Dermis blood vessel endothelial cell (primary cell): Measurements from ENCODE around the gene KRTAP10-4. TPM values are rescaled to one million over a fixed set of nuclear protein-coding genes. Genes with fewer than 3 reads are reported as not detected.
"Not testable (repeated sequence)": the region's sequence is repeated elsewhere in the genome, so short reads cannot be mapped to it uniquely, and the experiment has no call there.

Source experiments
- DNase-seq: peaks from one replicate; pipeline ENCODE4 v3.0.0; 2010
- total RNA-seq: library from RNA; depleted of rRNA; stranded (reverse); fragments of >200 nt; gene quantifications from 2 replicates; pipeline ENCODE4 v1.2.3, GENCODE V29; 2014

KRTAP10-4 gene
- total RNA-seq, 1 donor from 2014 or later, result not detected

DNA sequence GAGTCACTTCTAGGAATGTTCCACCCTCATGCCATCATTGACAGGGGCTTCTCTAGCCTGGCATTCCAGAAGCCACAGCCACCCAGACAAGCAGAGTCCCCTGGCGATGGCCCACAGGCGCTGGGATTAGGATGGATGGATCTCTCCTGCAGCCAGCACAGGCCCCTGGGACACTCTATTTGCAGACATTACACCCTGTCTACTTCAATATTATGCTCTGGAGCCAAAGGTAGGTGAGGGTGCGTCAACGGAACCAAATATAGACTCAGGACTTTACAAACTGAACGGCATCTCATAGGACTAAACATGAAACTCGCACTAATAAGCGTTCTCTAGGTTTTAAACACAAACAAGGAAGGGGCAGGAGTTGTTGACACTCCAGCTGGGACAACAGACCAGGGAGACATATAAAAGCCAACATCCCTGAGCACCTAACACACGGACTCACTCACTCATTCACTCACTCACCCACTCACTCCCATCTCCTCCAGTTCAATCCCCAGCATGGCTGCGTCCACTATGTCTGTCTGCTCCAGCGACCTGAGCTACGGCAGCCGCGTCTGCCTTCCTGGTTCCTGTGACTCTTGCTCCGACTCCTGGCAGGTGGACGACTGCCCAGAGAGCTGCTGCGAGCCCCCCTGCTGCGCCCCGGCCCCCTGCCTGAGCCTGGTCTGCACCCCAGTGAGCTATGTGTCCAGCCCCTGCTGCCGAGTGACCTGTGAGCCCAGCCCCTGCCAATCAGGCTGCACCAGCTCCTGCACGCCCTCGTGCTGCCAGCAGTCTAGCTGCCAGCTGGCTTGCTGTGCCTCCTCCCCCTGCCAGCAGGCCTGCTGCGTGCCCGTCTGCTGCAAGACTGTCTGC is 26.8 kb downstream of the KRTAP10-4 start, which contains the start of gene KRTAP10-7:
KRTAP10-7 (plus strand) TSS at position 480 of the 861 bp plus-strand sequence; CDS start at position 505, 25 bp downstream.
- not testable (repeated sequence) for DNase-seq

DNA sequence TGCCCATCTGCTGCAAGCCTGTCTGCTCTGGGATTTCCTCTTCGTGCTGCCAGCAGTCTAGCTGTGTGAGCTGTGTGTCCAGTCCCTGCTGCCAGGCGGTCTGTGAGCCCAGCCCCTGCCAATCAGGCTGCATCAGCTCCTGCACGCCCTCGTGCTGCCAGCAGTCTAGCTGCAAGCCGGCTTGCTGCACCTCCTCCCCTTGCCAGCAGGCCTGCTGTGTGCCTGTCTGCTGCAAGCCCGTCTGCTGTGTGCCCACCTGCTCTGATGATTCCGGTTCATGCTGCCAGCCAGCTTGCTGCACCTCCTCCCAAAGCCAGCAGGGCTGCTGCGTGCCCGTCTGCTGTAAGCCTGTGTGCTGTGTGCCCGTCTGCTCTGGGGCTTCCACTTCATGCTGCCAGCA is 27.6 kb downstream of the KRTAP10-4 start:
- not testable (repeated sequence) for DNase-seq

DNA sequence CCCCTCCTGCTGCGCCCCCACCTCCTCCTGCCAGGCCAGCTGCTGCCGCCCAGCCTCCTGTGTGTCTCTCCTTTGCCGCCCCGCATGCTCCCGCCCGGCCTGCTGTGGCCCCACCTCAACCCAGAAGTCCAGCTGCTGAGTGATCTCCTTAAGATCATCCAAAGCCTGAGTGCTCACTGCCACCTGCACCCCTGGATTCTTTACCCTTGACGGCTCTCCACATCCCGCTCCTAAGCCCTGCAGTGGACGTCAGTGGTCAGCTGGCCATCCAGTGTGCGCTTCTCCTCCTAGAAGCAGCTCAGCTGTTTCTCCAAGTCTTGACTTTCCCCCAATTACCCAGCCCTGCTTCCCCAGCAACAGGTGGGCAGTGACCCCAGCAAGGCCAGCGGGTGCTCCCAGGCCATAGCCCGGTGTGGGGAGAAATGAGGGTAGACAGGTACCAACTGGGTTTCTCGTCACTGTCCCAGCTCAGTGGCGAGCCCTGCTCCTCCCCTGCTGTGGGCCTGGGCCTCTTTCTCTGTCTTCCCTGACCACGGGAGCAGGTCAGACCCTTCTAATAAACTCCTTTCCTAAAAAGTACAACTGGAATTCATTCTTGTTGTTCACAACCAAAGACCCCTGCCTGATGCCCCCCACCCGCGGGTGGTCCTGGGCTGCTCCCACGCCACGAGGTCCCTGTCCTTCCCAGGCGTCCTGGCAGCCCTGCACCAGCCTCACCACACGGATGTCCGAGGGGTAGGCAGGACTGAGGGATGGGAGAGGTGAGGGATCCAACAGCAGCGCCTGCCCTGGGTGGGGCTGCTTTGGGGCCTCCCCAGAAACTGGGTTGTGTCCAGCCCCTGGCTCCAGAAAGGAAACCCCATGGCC is 28.3 kb downstream of the KRTAP10-4 start:
- no peak for DNase-seq

DNA sequence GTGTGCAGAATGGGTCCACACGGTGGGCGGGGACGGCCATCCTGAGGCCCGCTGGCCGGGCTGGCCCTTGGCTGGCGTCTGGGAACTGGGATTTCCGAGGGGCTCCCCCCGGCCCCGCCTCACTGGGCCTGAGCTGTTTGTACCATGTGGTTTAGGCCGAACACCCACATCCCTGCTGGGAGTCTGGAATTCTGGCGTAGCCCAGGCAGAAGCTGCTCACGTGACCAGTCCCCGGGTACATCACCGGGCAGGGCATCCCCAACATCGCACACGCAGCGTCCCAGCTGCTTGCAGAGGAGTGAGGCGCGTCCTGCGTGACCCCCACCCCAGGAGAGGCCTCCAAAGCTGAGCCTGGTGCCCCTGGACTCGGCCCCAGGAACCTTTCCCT is 28.9 kb downstream of the KRTAP10-4 start:
- no peak for DNase-seq

DNA sequence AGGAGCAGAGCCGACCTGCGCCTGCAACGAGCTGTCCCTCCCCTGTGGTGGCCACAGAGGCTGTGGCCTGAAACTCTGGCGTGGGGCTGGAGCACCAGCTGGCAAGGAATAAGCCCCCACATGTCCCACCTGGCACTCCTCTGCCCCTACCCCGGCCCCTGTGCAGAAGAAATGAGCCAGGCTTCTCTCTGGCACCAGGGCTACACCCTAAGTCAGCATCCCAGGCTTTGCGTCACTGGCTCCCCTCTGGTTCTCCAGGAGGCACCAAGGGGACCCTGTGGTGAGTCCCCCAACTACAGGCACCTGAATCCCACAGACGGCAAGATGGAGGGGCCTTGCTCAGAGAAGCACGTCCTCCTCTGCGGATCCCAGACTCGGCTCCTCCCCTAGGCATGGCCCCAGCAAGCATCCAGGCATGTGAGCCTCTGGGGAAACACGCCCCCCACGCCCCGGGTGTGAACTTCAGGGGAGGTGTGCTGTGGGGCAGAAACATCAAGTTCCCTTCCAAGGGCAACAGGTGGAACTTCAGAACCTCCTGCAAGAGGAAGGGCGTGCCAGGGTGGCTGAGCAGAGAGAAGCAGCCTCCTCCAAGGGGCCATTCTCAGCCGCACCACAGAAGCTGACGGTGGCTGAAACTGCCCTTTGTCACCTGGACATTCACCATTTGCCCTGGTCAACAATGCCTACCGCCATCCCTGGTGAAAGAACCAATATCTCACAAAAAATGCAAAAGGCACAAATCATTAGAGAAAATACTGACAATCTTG is 29.8 kb downstream of the KRTAP10-4 start:
- DNase-seq, result no peak

DNA sequence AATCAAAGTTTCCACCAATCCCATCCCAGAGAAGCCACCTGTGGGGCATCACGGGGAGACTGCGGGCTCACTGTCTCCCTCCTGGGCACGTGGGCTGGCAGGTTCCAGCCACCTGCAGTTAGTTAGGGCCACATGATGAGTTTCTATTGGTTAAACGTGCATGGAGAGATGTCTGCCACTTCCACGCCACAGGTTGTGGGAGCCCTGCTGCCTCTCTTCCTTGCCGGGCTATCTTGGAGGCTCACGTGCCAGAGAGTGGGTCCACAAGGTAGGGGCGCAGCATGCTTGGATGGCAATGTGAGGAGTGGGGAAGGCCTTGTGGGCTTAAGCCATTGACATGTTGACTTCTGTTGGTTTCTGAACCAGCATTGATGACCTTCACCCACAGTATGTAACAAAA is 30.4 kb downstream of the KRTAP10-4 start:
- no peak for DNase-seq

DNA sequence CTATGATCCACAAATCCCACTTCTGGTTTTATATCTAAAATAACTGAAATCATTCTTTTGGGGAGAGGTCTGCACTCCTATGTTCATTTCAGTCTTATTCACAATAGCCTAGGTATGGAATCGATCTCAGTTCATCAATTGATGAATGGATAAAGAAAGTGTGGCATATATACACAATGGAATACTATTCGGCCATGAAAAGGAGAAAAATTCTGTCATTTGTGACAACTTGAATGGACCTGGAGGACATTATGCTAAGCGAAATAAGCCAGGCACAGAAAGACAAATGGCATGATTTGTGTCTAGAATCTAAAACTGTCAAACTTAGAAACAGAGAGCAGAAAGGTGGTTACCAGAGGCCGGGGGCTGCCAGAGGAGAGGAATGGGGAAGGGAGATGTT is 33.0 kb downstream of the KRTAP10-4 start:
- DNase-seq, result no peak

DNA sequence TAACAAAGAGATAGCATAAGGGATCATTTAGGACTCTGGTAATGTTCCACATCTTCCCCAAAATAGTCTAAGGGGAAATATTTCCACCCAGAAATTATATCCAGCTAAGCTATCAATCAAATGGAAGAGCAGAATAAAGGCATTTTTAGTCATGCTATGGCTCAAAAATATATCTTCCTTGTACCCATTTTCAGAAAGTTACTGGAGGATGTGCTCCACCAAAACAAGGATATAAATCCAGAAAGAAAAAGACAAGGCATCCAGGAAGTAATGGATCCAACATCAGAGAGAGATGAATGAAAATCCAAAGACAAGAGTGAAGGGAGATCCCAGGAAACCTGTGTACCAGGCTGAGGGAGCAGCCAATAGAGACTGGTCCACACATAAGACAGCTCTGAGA is 35.7 kb downstream of the KRTAP10-4 start:
- DNase-seq, result no peak

DNA sequence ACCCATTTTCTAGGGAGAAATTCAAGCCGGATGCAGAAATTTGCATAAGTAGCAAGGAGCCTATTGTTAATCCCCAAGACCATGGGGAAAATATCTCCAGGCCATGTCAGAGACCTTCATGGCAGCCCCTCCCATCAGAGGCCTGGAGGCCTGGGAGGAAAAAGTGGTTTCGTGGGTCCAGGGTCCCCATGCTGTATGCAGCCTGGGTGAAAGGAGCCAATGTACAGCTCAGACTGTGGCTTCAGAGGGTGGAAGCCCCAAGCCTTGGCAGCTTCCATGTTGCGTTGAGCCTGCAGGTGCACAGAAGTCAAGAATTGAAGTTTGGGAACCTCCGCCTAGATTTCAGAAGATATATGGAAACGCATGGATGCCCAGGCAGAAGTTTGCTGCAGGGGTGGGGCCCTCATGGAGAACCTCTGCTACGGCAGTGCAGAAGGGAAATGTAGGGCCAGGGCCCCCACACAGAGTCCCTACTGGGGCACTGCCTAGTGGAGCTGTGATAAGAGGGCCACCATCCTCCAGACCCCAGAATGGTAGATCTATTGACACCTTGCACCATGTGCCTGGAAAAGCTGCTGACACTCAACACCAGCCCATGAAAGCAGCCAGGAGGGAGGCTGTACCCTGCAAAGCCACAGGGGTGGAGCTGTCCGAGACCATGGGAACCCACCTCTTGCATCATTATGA is 36.8 kb downstream of the KRTAP10-4 start:
- not testable (repeated sequence) for DNase-seq

DNA sequence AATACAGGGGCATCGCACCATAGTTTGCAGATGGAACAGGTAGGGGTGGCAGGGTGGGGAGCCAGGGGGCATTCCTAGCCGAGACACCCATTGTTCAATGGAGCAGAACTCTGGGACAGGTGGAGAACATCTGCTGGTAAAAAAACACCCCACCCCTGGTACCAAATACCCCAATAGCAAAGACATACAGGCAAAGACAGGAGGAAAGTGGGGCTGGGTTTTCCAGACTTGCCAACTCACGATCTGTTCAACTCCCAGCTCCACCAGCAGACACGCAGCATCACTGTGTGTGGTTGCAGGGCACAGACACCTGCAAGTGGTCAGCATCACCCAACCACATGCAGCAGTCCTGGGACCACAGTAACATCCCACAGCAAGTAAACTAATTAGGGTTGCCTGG is 38.0 kb downstream of the KRTAP10-4 start:
- no peak for DNase-seq

DNA sequence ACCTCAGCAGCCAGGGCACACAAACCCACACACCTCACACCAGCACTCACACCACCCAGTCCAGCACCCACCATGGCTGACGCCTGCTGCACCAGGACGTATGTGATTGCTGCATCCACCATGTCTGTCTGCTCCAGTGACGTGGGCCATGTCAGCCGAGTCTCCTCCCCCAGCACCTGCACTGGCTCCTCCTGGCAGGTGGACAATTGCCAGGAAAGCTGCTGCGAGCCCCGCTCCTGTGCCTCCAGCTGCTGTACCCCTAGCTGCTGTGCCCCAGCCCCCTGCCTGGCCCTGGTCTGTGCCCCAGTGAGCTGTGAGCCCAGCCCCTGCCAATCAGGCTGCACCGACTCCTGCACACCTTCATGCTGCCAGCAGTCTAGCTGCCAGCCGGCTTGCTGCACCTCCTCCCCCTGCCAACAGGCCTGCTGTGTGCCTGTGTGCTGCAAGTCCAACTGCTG is 38.5 kb downstream of the KRTAP10-4 start, which contains the start of gene KRTAP10-8:
KRTAP10-8 (plus strand) TSS at position 51 of the 458 bp plus-strand sequence; CDS start at position 73, 22 bp downstream.
- no peak for DNase-seq

DNA sequence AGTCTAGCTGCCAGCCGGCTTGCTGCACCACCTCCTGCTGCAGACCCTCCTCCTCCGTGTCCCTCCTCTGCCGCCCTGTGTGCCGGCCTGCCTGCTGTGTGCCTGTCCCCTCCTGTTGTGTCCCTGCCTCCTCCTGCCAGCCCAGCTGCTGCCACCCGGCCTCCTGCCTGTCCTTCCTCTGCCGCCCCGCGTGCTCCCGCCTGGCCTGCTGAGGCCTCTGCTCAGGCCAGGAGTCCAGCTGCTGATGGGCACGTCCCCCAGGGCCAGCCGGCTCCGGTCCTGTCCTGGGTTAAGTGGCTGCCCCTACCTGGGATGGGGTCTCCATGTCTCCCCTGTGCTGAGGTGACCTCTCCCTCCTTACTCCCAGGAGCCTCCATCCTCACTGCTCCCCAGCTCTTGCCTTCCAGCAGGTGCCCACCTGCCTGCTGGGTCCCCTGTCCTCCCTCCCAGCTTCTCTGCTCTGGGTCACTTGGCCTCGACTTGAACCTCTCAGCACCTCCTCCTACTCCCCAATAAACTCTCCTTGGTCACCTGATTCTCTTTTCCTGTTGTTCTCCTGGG is 39.2 kb downstream of the KRTAP10-4 start:
- no peak for DNase-seq

DNA sequence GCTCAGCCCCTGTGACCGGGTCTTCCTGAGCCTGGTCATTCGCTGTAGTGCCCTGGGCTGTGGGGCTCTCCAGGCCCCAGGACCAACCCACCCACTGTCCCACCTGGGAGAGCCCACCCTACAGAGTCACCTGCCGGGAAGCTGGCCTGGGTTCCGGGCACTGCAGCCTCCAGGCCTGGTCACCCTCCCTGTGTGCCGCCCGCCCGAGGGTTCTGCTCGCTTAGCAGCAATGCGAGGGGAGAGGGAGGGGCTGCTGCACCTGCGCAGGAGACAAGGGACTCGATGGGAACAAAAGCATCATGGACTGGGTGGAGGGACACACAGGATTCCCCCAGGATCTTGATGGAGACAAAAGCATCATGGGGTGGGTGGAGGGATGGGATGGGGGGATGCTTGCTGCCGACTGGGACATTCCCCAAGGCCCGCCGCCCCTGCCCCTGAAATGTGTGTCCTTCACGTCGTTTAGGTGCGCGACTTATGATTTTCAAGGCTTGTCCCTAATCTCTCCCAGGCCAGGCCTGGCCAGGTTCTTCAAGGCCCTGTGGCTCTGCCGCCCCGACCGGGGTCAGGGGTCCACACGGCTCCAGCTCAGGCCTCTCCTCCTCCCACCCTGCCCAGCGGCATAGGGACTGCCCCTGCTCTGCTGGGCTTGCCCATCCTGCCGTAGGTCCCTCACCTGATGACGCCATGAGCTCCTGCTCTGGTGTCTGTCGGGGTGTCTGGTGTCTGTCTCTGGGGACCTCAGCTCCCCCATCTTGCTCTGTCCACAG is 40.0 kb downstream of the KRTAP10-4 start:
- no peak for DNase-seq

DNA sequence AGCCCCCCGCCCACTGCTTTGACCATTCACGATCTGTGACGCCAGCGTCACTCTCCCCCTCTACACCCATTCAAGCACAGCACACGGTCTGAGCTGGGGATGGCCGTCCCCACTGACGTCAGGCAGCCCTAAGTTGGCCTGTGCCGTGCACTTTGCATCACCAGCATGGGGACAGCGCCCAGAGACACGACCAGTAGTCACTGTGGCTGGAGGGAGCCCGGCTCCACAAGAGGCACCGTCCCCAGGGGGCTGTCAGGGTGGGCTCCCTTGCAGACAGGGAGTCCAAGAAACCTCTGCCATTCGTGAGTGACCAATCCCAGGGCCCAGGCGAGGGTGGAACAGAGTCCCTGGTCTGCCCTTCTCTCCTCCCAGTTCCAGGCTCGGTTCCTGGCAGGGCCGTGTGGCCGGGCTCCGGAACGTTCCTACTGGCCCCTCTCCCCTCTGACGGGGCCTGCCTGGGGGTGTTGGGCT is 40.7 kb downstream of the KRTAP10-4 start:
- DNase-seq, result no peak

DNA sequence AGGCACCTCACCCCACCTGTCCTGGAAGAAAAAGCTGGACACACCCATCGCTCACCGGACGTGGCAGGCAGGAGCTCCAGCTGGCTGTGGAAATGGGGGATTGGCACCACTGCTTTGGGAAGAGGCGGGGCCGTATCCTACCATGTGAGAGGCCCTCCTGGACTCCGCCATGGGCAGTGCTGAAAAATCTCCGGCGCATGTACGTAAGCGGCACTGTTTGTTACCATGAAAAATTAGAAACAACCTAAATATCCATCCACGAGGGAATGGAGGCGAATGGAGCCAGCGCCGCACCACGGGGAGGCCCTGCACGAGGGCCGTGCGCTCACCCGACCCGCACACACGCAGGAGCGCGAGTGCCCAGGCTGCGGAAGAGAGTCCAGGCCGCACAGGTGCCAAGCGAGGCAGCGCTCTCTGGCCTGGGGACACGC is 41.4 kb downstream of the KRTAP10-4 start:
- no peak for DNase-seq

DNA sequence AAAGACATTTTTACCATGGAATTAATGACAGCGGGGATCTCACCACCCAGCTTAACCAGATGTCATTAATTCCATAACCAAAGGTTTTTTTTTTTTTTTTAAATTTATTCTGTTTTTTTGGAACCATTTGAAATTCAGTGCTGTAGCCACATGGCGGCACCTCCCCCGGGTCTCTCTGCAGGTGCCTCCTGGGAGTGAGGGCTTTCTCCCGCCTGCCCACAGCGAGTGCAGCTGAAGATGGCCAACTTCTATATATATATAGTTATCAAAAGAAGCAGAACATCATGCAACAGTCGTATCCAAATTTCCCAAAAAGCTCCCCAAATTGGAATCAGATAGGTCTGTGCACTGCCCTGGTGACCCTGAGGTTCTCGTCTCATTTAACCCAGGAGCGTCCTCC is 41.9 kb downstream of the KRTAP10-4 start:
- DNase-seq, result no peak

DNA sequence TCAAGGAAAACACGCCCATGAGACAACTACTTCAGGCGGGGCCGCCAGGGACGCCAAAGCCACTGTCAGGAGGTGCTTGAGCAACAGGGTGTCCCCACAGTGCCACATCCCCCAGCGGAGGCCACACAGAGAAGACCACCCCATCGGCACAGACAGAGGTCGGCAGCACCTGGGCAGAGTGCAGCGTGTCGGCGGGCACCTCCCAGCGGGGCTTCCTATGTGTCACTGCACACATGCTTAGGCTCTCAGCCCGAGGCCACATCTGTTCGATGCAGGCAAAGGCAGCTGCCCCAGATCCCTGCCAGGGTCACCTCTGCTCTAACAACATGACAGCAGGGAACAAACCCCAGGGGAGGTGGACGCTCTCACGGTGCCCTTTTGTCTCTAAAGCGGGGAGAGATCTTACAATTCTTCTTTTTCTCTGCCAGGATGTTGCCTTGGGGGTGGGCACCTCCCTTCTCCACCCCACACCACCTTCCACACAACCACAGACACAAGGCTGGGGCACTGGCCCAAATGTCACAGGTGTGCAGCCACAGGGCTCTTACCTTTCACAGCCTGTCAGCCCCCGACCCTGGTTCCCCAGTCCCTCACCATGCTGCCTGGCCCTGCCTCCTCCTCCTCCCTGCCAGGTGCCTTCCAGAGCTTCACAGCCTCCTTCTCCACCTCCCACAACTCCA is 42.5 kb downstream of the KRTAP10-4 start:
- no peak for DNase-seq

DNA sequence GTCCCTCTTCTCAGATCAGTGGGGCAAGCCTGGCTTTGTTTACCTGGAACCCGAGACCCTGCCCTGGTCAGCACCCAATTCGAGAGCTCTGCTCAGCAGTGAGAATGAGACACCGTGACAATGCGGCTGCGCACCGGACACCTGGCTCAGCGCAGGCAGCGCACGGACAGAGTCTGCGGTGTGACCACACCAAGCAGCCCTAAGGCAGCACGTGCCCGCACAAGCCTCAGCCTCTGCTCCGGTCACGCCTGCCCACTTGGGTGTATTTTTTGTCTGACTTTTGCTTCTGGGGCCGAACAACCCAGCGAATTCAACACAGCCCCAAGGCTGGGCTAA is 43.0 kb downstream of the KRTAP10-4 start:
- DNase-seq, result no peak

DNA sequence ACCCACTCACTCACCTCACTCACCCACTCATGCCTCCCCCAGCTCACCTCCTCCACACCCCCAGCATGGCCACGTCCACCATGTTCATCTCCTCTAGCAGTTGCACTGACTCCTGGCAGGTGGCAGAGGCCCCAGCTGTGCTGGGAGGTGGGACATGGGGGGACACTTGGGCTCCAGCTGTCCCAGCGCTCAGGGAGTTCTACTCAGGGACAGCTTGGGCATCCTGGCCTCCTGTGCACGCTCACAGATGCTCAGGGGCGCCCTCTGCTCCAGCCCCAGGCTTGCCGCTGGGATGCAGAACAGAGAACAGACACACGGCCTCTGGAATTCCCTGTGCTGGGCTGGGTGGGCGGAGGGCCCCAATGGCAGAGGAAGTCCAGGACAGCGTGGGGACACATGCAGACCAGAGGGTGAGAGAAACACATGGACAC is 43.6 kb downstream of the KRTAP10-4 start:
- no peak for DNase-seq

DNA sequence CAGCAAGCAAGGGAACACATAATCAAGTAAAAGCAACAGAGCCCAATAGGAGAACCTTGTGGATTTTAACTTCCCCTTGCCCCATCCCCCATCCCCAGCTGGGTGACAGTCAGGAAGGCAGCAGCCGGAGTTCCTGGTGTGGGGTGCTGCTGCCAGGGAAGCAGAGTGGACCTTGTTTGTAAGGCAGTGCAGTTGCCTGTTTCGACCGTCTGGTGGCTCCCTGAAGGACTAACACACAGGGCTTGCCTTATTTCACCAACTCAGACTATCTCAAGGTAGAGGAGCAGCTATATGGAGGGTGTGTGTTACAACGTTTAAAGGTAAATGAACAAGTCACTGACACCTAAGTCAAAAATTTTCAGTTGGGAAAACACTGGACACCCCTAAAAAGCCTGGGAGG is 45.0 kb downstream of the KRTAP10-4 start:
- peak; percentile 65 for DNase-seq
